Astrocyte (in vitro differentiated cells and primary cell): ENCODE data around the gene TPRKB. TPM values are rescaled to one million over a fixed set of nuclear protein-coding genes. Genes with fewer than 3 reads are reported as not detected.

Experiments used
- DNase-seq: peaks from one replicate; pipeline ENCODE4 v3.0.0-alpha.2; 2010; ENCODE audit warnings: low read depth
- FAIRE-seq: peaks from 2 replicates; lab custom pipeline; 2011; peaks lifted over from hg19 to GRCh38; lab: Jason Lieb, UNC
- H2AFZ ChIP-seq: 2 replicates; pipeline ENCODE4 v1.6.0; 2012; ENCODE audit warnings: low read depth, low read length, inconsistent platforms
- H3K27ac ChIP-seq: 2 replicates; pipeline ENCODE4 v1.5.1; 2011; ENCODE audit warnings: low read depth, low read length, inconsistent platforms
- H3K27me3 ChIP-seq: 2 replicates; pipeline ENCODE4 v1.6.0; 2011; ENCODE audit warnings: low read length, inconsistent platforms; ENCODE audit not compliant: insufficient read depth
- H3K36me3 ChIP-seq: 2 replicates; pipeline ENCODE4 v1.5.1; 2011; ENCODE audit warnings: low read length, inconsistent platforms; ENCODE audit not compliant: insufficient read depth
- H3K4me1 ChIP-seq: 2 replicates; pipeline ENCODE4 v1.5.1; 2011; ENCODE audit warnings: low read length, inconsistent platforms; ENCODE audit not compliant: insufficient read depth
- H3K4me2 ChIP-seq: 2 replicates; pipeline ENCODE4 v1.6.0; 2012; ENCODE audit warnings: low read length, inconsistent platforms
- H3K4me3 ChIP-seq: 2 replicates; pipeline ENCODE4 v1.5.1; 2011; ENCODE audit warnings: low read depth, mild to moderate bottlenecking, low read length, inconsistent platforms; ENCODE audit not compliant: insufficient read depth
- H3K79me2 ChIP-seq: 2 replicates; pipeline ENCODE4 v1.6.0; 2012; ENCODE audit warnings: mild to moderate bottlenecking, low read length, inconsistent platforms; ENCODE audit not compliant: insufficient read depth
- H3K9ac ChIP-seq: 2 replicates; pipeline ENCODE4 v1.6.0; 2012; ENCODE audit warnings: mild to moderate bottlenecking, low read length, inconsistent platforms
- H3K9me3 ChIP-seq: 2 replicates; pipeline ENCODE4 v1.5.1; 2012; ENCODE audit warnings: low read depth, mild to moderate bottlenecking, low read length, inconsistent platforms; ENCODE audit not compliant: insufficient read depth
- H4K20me1 ChIP-seq: 2 replicates; pipeline ENCODE4 v1.6.0; 2012; ENCODE audit warnings: low read length, inconsistent platforms; ENCODE audit not compliant: insufficient read depth
- H3K27ac Mint-ChIP-seq: one replicate; pipeline ENCODE4 v1.8.0; 2021; ENCODE audit warnings: mild to moderate bottlenecking, mixed read lengths; ENCODE audit not compliant: unreplicated experiment
- H3K27me3 Mint-ChIP-seq: one replicate; pipeline ENCODE4 v1.8.0; 2021; ENCODE audit warnings: low read depth, mixed read lengths; ENCODE audit not compliant: unreplicated experiment
- H3K36me3 Mint-ChIP-seq: one replicate; pipeline ENCODE4 v1.8.0; 2021; ENCODE audit warnings: low read depth, mixed read lengths; ENCODE audit not compliant: unreplicated experiment
- H3K4me1 Mint-ChIP-seq: one replicate; pipeline ENCODE4 v1.8.0; 2021; ENCODE audit warnings: low read depth, mixed read lengths; ENCODE audit not compliant: unreplicated experiment
- H3K4me3 Mint-ChIP-seq: one replicate; pipeline ENCODE4 v1.8.0; 2021; ENCODE audit warnings: mild to moderate bottlenecking, moderate library complexity, mixed read lengths; ENCODE audit not compliant: unreplicated experiment
- H3K9me3 Mint-ChIP-seq: one replicate; pipeline ENCODE4 v1.8.0; 2021; ENCODE audit warnings: mild to moderate bottlenecking, mixed read lengths; ENCODE audit not compliant: unreplicated experiment
- CTCF ChIP-seq: IDR thresholded peaks from 2 replicates; pipeline ENCODE4 v1.5.1; 2011; ENCODE audit warnings: low read depth, mild to moderate bottlenecking, inconsistent platforms, low read length, moderate library complexity; ENCODE audit not compliant: insufficient read depth
- EZH2 ChIP-seq: IDR thresholded peaks from 2 replicates; pipeline ENCODE4 v1.6.1; 2012; ENCODE audit warnings: mild to moderate bottlenecking, low read length, inconsistent platforms; ENCODE audit not compliant: insufficient read depth
- total RNA-seq: library from RNA; stranded (reverse); gene quantifications from 2 replicates; pipeline ENCODE4 v1.2.1, GENCODE V29; 2021

TPRKB gene
- total RNA-seq, 1 donor from 2014 or later: 21.3 TPM

GRCh38 chr2:73776869-73777519 is 39.8 kb upstream of the TPRKB start:
- H3K4me2 ChIP-seq: peak overlapping the region; percentile 17
- H3K9me3 Mint-ChIP-seq: no peaks in the 10 kb centered on the region
- H3K9ac ChIP-seq: peak overlapping the region; percentile 9
- H4K20me1 ChIP-seq: peaks cover 26% of the 10 kb centered on the region
- H3K27me3 ChIP-seq: no peaks in the 10 kb centered on the region
- FAIRE-seq (no peak), DNase-seq (peak; percentile 44)
- peaks cover 55% of the 10 kb centered on the region for H3K79me2 ChIP-seq
- H3K4me3 ChIP-seq: no peak overlapping the region
- peak overlapping the region; percentile 22 for H3K27ac ChIP-seq
- no peaks in the 10 kb centered on the region for H3K9me3 ChIP-seq
- H3K36me3 Mint-ChIP-seq: peaks cover 20% of the 10 kb centered on the region
- H3K27me3 Mint-ChIP-seq: no peaks in the 10 kb centered on the region
- peak overlapping the region; percentile 78 for H3K4me3 Mint-ChIP-seq
- H2AFZ ChIP-seq: no peak overlapping the region
- H3K4me1 Mint-ChIP-seq: peaks cover 22% of the 10 kb centered on the region
- H3K4me1 ChIP-seq: peaks cover 6% of the 10 kb centered on the region
- peaks cover 27% of the 10 kb centered on the region for H3K36me3 ChIP-seq
- H3K27ac Mint-ChIP-seq: peak overlapping the region; percentile 96
- TF ChIP-seq EZH2 (no peak), CTCF (no peak)

GRCh38 chr2:73776381-73776780 is 39.2 kb upstream of the TPRKB start:
- Histone ChIP-seq H2AFZ (no peak overlapping the region), H3K27me3 (no peaks in the 10 kb centered on the region), H3K27ac (no peak overlapping the region), H4K20me1 (peaks cover 26% of the 10 kb centered on the region), H3K9ac (no peak overlapping the region), H3K4me1 (peaks cover 6% of the 10 kb centered on the region), H3K36me3 (peaks cover 27% of the 10 kb centered on the region), H3K4me3 (no peak overlapping the region), H3K4me2 (no peak overlapping the region), H3K79me2 (peaks cover 56% of the 10 kb centered on the region), H3K9me3 (no peaks in the 10 kb centered on the region)
- TF ChIP-seq EZH2 (no peak), CTCF (no peak)
- Mint-ChIP-seq H3K27ac (peak overlapping the region; percentile 96), H3K4me3 (peak overlapping the region; percentile 22), H3K36me3 (peaks cover 22% of the 10 kb centered on the region), H3K9me3 (no peaks in the 10 kb centered on the region), H3K4me1 (peaks cover 22% of the 10 kb centered on the region), H3K27me3 (no peaks in the 10 kb centered on the region)
- DNase-seq (no peak), FAIRE-seq (no peak)

- H4K20me1 ChIP-seq: peaks cover 33% of the 10 kb centered on the region
- no peaks in the 10 kb centered on the region for H3K4me1 ChIP-seq
- H3K27ac ChIP-seq: no peak overlapping the region
- no peak for FAIRE-seq
- H3K79me2 ChIP-seq: peaks cover 51% of the 10 kb centered on the region
- no peak overlapping the region for H2AFZ ChIP-seq
- DNase-seq: no peak
- Mint-ChIP-seq H3K4me1 (peaks cover 22% of the 10 kb centered on the region), H3K36me3 (peaks cover 28% of the 10 kb centered on the region), H3K4me3 (no peak overlapping the region), H3K27ac (no peak overlapping the region), H3K27me3 (no peaks in the 10 kb centered on the region), H3K9me3 (no peaks in the 10 kb centered on the region)
- H3K27me3 ChIP-seq: no peaks in the 10 kb centered on the region
- H3K9me3 ChIP-seq: no peaks in the 10 kb centered on the region
- no peak overlapping the region for H3K9ac ChIP-seq
- no peak overlapping the region for H3K4me2 ChIP-seq
- TF ChIP-seq CTCF: no peak
- H3K4me3 ChIP-seq: no peak overlapping the region
- peaks cover 42% of the 10 kb centered on the region for H3K36me3 ChIP-seq
These were observed 35.7 kb upstream of the TPRKB start for GRCh38 chr2:73772819-73773218.
